A673 (cell line): ENCODE data around the gene NECAB3. TPM values are rescaled to one million over a fixed set of nuclear protein-coding genes. Genes with fewer than 3 reads are reported as not detected.
"Not testable (repeated sequence)": the region's sequence is repeated elsewhere in the genome, so short reads cannot be mapped to it uniquely, and the experiment has no call there.

ENCODE experiments used
- BruUV-seq: library from RNA; stranded (reverse); fragments of 400-500 nt; replicated peaks from 2 replicates; lab custom pipeline; 2021; lab: Mats Ljungman, UMichigan
- CTCF ChIA-PET: fragments of 300-600 bp; sonication (Branson Sonifier 250); formaldehyde crosslinking; loops from one replicate; lab custom pipeline; 2022; ENCODE audit warnings: antibody characterized with exemption; lab: Charles Lee
- POLR2A ChIA-PET: fragments of 300-600 bp; sonication (Branson Sonifier 250); formaldehyde crosslinking; loops from one replicate; lab custom pipeline; 2022; ENCODE audit warnings: antibody characterized with exemption; ENCODE audit not compliant: low non-redundant PET; lab: Charles Lee
- DNase-seq: peaks from one replicate; pipeline ENCODE4 v3.0.0-alpha.2; 2015; ENCODE audit warnings: low spot score
- H3K27ac ChIP-seq: fragments of 200-600 bp; sonication (generic); 2 replicates; pipeline ENCODE4 v1.5.1; 2016; ENCODE audit warnings: mixed run types, low read depth, mild to moderate bottlenecking, mixed read lengths, antibody characterized with exemption, low read length; ENCODE audit not compliant: poor library complexity, severe bottlenecking
- H3K27me3 ChIP-seq: fragments of 200-600 bp; sonication (generic); replicated peaks from 2 replicates; pipeline ENCODE4 v1.6.1; 2017; ENCODE audit warnings: mixed run types, low read depth, mild to moderate bottlenecking, mixed read lengths, antibody characterized with exemption, low read length; ENCODE audit not compliant: insufficient read depth, poor library complexity
- H3K36me3 ChIP-seq: fragments of 200-600 bp; sonication (generic); 2 replicates; pipeline ENCODE4 v1.6.1; 2016; ENCODE audit warnings: mixed run types, mild to moderate bottlenecking, mixed read lengths, antibody characterized with exemption, low read length; ENCODE audit not compliant: insufficient read depth, poor library complexity, severe bottlenecking
- H3K4me1 ChIP-seq: fragments of 200-600 bp; sonication (generic); 2 replicates; pipeline ENCODE4 v1.6.1; 2017; ENCODE audit warnings: mixed run types, mild to moderate bottlenecking, mixed read lengths, antibody characterized with exemption, low read length; ENCODE audit not compliant: insufficient read depth, poor library complexity, severe bottlenecking
- H3K4me3 ChIP-seq: fragments of 200-600 bp; sonication (generic); 2 replicates; pipeline ENCODE4 v1.5.1; 2016; ENCODE audit warnings: low read depth, mixed run types, mild to moderate bottlenecking, mixed read lengths, low read length; ENCODE audit not compliant: poor library complexity, severe bottlenecking
- H3K9me3 ChIP-seq: fragments of 200-600 bp; sonication (generic); 2 replicates; pipeline ENCODE4 v1.6.1; 2016; ENCODE audit warnings: mixed run types, low read depth, mild to moderate bottlenecking, mixed read lengths, antibody characterized with exemption, low read length; ENCODE audit not compliant: poor library complexity, severe bottlenecking
- EZH2 ChIP-seq: fragments of 200-600 bp; sonication (generic); IDR thresholded peaks from 2 replicates; pipeline ENCODE4 v1.6.1; 2017; ENCODE audit warnings: borderline replicate concordance, low read depth, mild to moderate bottlenecking, mixed read lengths, antibody characterized with exemption, low read length; ENCODE audit not compliant: poor library complexity, severe bottlenecking
- intact Hi-C: fragments of 100-400 bp; cut with micrococcal nuclease; formaldehyde crosslinking; loops from one replicate; pipeline ENCODE4 v1.10.0; 2022; ENCODE audit not compliant: unreplicated experiment
- total RNA-seq: library from RNA; stranded (reverse); gene quantifications from 2 replicates; pipeline ENCODE4 v1.2.3, GENCODE V29; 2021
- TF ChIP-seq, protein P1 (sequence below): fragments of 300-800, 200-600 bp; sonication (generic); conservative IDR thresholded peaks from 2 replicates; pipeline ENCODE4 v1.5.1; 2017; ENCODE audit warnings: low read depth, mild to moderate bottlenecking, antibody characterized with exemption, low read length, moderate library complexity, mixed read lengths

NECAB3 gene
- total RNA-seq, 1 experiment from 2014 or later: 83.1 TPM

DNA sequence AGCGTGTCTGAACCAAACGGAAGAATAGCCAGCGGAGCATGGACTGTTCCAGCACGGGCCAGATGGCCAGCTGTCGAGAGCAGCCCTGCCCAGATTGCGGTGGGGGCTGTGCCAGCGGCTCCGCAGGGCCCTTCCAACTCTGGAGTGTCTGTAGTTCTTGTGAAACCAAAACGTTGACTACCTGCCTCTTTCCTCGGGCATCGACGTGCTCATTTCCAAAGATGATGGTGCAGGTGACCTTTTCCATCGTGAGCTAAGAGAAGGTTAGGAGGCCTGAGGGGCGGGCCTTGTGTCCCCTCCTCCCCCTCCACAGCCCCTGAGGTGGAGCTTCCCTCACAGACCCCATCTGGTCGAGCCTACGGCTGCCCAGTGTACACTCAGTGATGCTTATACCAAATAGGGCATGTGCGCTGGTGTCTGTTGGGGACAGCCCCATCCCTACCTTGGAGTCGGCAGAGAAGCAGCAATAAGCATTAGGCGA is 25.0 kb downstream of the NECAB3 start:
- Histone ChIP-seq H3K4me3 (no peak overlapping the region), H3K4me1 (no peaks in the 10 kb centered on the region), H3K9me3 (no peaks in the 10 kb centered on the region), H3K27me3 (no peaks in the 10 kb centered on the region), H3K36me3 (peaks cover 5% of the 10 kb centered on the region), H3K27ac (no peak overlapping the region)
- BruUV-seq: no TSS peak
- no peak for DNase-seq
- POLR2A ChIA-PET: no interaction called here
- intact Hi-C loops: no loop called here
- no peak for TF ChIP-seq EZH2
- TF ChIP-seq, protein P1, sequence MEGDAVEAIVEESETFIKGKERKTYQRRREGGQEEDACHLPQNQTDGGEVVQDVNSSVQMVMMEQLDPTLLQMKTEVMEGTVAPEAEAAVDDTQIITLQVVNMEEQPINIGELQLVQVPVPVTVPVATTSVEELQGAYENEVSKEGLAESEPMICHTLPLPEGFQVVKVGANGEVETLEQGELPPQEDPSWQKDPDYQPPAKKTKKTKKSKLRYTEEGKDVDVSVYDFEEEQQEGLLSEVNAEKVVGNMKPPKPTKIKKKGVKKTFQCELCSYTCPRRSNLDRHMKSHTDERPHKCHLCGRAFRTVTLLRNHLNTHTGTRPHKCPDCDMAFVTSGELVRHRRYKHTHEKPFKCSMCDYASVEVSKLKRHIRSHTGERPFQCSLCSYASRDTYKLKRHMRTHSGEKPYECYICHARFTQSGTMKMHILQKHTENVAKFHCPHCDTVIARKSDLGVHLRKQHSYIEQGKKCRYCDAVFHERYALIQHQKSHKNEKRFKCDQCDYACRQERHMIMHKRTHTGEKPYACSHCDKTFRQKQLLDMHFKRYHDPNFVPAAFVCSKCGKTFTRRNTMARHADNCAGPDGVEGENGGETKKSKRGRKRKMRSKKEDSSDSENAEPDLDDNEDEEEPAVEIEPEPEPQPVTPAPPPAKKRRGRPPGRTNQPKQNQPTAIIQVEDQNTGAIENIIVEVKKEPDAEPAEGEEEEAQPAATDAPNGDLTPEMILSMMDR: no peak
- CTCF ChIA-PET: interaction anchor here (0.6 to 0.7 kb wide), 2 partner anchors 133 to 192 kb away, joined by 4 read pairs; no protein-coding TSS in a partner anchor

DNA sequence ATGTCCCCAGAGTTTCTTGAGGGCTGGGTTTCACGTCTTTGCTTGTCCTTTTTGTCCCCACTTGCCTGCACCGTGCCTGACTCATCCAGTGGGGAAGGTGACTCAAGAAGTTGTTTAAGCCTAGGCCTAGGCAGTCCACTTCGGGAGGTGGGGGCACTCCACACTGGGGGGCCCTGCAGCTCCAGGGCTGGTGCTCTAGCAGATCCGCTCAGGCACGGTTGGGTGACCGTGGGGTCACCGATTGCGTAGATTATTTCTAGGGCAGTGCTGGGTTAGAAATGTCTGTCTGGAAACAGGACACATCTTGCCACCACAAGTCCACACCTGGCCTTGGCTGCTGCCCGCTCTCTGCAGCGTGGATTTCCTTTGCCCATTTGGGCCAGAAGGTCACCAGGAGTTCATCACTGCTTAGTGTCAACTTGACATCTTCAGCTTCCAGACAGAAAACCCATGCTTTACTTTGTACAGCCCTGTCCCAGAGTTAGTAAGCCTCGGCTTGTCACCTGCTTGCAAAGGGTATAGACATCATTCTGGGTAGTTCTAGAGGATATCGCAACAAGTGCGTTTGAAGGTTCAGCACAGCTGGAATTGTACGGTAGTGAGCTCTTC is 25.7 kb downstream of the NECAB3 start:
- DNase-seq: no peak

DNA sequence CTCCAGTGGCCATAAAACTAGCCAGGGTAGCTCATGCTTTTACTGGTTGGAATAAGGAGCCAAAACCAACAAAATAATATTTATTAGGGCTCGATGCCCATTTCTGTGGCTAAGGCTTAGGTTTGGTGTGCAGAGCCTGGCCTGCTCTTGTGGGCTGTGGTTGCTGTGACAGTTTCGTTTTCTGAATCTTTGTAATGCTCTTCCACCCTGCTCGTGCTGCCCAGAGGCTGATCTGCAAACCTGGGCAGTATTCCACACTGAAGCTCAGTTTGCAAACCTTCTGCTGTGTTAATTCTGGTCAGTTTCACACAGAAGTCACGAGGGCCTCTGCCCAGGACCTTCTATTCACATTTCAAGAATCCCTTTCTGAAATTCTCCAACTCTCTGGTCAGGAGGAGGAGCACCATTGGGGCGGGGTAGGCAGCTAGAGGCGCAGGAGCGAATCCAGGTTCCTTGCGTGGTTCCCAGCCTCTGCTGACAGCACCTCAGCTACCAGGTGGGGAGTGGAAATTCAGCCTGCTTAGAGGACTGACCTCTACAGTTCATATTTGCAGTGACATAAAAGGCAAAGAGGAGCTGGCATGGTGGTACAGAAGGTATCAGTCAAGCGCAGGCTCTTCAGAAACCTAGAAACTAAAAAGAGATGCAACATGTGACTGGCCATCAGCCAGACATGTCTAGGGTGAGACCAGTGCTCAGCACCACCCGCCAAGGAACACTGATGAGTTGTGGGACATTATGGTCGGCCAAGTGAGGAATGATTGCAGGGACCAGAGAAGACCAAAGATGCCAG is 26.4 kb downstream of the NECAB3 start:
- Histone ChIP-seq H3K4me1 (no peaks in the 10 kb centered on the region), H3K4me3 (no peak overlapping the region), H3K27ac (no peak overlapping the region), H3K9me3 (no peaks in the 10 kb centered on the region), H3K27me3 (no peaks in the 10 kb centered on the region), H3K36me3 (peaks cover 5% of the 10 kb centered on the region)
- ChIA-PET POLR2A (no interaction called here), CTCF (no interaction called here)
- DNase-seq: no peak
- intact Hi-C loops: no loop called here
- TF ChIP-seq, protein P1: no peak
- no peak for TF ChIP-seq EZH2
- BruUV-seq: no TSS peak

More for the DNA sequence above, 25.7 kb downstream of the NECAB3 start:
- Histone ChIP-seq H3K36me3 (peaks cover 5% of the 10 kb centered on the region), H3K9me3 (no peaks in the 10 kb centered on the region), H3K27ac (no peak overlapping the region), H3K27me3 (no peaks in the 10 kb centered on the region), H3K4me1 (no peaks in the 10 kb centered on the region), H3K4me3 (no peak overlapping the region)
- ChIA-PET CTCF (interaction anchor here (0.7 kb wide), 1 partner anchor 133 kb away, joined by 4 read pairs; no protein-coding TSS in a partner anchor), POLR2A (no interaction called here)
- BruUV-seq: no TSS peak
- TF ChIP-seq EZH2: no peak
- TF ChIP-seq, protein P1: no peak
- intact Hi-C loops: no loop called here

DNA sequence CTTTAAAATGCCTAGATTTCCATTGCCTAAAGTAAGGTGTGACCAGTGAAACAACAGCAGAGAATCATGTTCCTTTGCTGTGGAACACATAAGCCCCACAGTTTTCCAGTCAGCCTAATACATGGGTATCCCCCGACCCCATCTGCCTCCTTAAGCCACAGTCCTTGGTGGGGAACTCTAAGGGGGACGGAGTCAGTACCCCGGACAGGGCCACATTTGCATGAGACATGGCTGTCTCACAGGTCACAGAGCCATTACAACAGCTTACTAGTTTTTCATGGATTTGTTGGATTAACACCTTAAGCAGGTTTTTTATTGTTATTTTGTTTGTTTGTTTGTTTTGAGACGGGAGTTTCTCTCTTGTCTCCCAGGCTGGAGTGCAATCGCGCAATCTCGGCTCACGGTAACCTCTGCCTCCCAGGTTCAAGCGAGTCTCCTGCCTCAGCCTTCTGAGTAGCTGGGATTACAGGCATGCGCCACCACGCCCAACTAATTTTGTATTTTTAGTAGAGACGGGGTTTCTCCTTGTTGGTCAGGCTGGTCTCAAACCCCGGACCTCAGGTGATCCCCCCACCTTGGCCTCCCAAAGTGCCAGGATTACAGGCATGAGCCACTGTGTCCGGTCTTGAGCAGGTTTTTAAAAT is 27.1 kb downstream of the NECAB3 start:
- H3K36me3 ChIP-seq, intact Hi-C loops, CTCF ChIA-PET, H3K27me3 ChIP-seq, H3K4me1 ChIP-seq, DNase-seq, H3K9me3 ChIP-seq, H3K27ac ChIP-seq, POLR2A ChIA-PET, BruUV-seq, H3K4me3 ChIP-seq: not testable (repeated sequence)
